Fibroblast of lung (primary cell): ENCODE data around the gene MIGA2.

Source experiments
- CTCF ChIP-seq, 2 donors: IDR thresholded peaks in 1 of 2; conservative IDR thresholded peaks in 1 of 2; 1 replicate in 1 of 2; 2 replicates in 1 of 2; pipeline ENCODE4 v1.5.1; 2011 to 2012; ENCODE audit warnings: low read length in 2 of 2, control low read depth in 1 of 2, inconsistent platforms in 1 of 2, low read depth in 1 of 2, mild to moderate bottlenecking in 1 of 2
- EZH2 ChIP-seq: IDR thresholded peaks from 2 replicates; pipeline ENCODE4 v1.5.1; 2012; ENCODE audit warnings: low read length, control low read depth, mild to moderate bottlenecking; ENCODE audit errors: missing control alignments

GRCh38 chr9:129069862-129070641, 33.6 kb downstream of the MIGA2 start:
- TF ChIP-seq CTCF (conservative IDR thresholded peaks at IDR 0.05 in 1 of 2, IDR thresholded peaks at IDR 0.05 in 1 of 2; ENCODE audit: low read depth in 1 of 2, low read length in 2 of 2) (no peak), EZH2 (no peak)
